ENCODE results near the gene FXYD6. TPM values are rescaled to one million over a fixed set of nuclear protein-coding genes. Genes with fewer than 3 reads are reported as not detected.
"Not testable (repeated sequence)": the region's sequence is repeated elsewhere in the genome, so short reads cannot be mapped to it uniquely, and the experiment has no call there.

FXYD6 gene
- total and polyA plus RNA-seq, 12 donors: 22.0 to 65.2 (median 36.1) TPM

GRCh38 chr11:117815262-117815803 is 61.1 kb downstream of the FXYD6 start:
- intact Hi-C loops (cut with DNase I): loop anchor here in 7 of 10 donors (5.0 kb wide), 4 partner anchors 232 to 388 kb away; no protein-coding TSS in a partner anchor
- 56 to 61% methylated on average over 7 of the region's 7 CpGs for WGBS, 2 donors
- Histone ChIP-seq H3K4me3 (peak overlapping the region in 1 of 10 donors; percentile 22), H3K27ac (peak overlapping the region in 7 of 10 donors; percentile 22 to 80 (median 65)), H3K4me1 (peaks cover 0 to 53% (median 25%) of the 10 kb centered on the region in 9 donors), H3K9me3 (no peaks in the 10 kb centered on the region), H3K27me3 (no peaks in the 10 kb centered on the region), H3K36me3 (no peaks in the 10 kb centered on the region)
- TF ChIP-seq CTCF (IDR thresholded peaks at IDR 0.05): no peak
- peak in 1 of 2 donors; percentile 40 for DNase-seq
- peak in 4 of 8 donors; percentile 8 to 26 (median 19) for ATAC-seq

- no peak overlapping the region for H3K4me3 ChIP-seq
- intact Hi-C loops (cut with DNase I): loop anchor here in 7 of 10 donors (5.0 kb wide), 4 partner anchors 232 to 388 kb away; no protein-coding TSS in a partner anchor
- DNase-seq: peak in 1 of 2 donors; percentile 66
- ATAC-seq: peak in 1 of 8 donors; percentile 9
- H3K27me3 ChIP-seq: peaks cover 0 to 3% (median 0%) of the 10 kb centered on the region in 7 donors
- no peaks in the 10 kb centered on the region for H3K36me3 ChIP-seq
- peaks cover 0 to 53% (median 25%) of the 10 kb centered on the region in 9 donors for H3K4me1 ChIP-seq
- H3K27ac ChIP-seq: peak overlapping the region in 4 of 10 donors; percentile 22 to 80 (median 48)
- TF ChIP-seq CTCF (IDR thresholded peaks at IDR 0.05): no peak
- 33 to 45% methylated on average over 14 of the region's 14 CpGs for WGBS, 2 donors
- no peaks in the 10 kb centered on the region for H3K9me3 ChIP-seq
Measured at GRCh38 chr11:117814766-117815261, 61.6 kb downstream of the FXYD6 start.

DNA sequence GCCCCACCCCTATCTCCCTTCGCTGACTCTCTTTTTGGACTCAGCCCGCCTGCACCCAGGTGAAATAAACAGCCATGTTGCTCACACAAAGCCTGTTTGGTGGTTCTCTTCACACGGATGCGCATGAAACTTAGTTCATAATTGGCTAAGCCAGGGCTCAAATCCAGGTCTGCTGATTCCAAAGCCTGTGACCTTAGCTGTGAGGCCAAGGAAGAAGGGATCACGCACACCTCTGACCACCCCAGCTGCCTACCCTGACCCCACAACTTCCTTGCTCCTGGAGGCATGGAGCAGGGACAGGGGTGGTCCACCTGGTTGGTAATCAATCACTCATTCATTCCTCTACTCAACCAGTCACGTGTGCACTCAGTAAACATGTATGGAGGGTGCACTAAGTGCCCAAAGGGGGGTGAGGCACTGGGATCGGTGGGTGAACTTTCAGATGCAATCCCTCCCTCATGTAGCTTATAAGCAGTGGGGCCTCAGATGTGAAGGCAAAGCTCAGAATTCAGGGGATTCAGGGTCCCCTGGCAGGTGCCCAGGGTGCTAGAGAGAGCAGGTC is 62.2 kb downstream of the FXYD6 start:
- no peaks in the 10 kb centered on the region for H3K36me3 ChIP-seq
- peaks cover 0 to 56% (median 26%) of the 10 kb centered on the region in 9 donors for H3K4me1 ChIP-seq
- TF ChIP-seq CTCF (IDR thresholded peaks at IDR 0.05): no peak
- whole genome bisulfite sequencing, 2 donors: 86 to 89% methylated on average over 7 of the region's 7 CpGs
- H3K27me3 ChIP-seq: peaks cover 0 to 3% (median 0%) of the 10 kb centered on the region in 7 donors
- H3K27ac ChIP-seq: peak overlapping the region in 3 of 10 donors; percentile 31 to 80 (median 37)
- H3K9me3 ChIP-seq: no peaks in the 10 kb centered on the region
- no peak overlapping the region for H3K4me3 ChIP-seq
- DNase-seq: no peak
- intact Hi-C loops (cut with DNase I): no loop called here
- no peak for ATAC-seq

DNA sequence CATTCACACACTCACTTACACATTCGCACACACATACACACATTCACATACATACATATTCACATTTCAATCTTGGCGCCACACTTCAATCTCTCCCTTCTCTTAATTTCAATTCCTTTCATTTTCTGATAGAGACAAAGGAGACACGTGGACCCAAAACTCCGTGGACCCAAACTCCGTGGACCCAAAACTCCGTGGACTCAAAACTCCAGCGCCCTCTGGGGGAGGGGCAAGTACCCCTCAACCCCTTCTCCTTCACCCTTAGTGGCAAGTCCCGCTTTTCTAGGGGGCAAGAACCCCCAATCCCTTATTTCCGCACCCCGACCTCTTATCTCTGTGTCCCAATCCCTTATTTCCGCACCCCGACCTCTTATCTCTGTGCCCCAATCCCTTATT is 66.4 kb downstream of the FXYD6 start:
- 88 to 90% methylated on average over 12 of the region's 12 CpGs for WGBS, 2 donors
- H3K4me3 ChIP-seq; intact Hi-C loops (cut with DNase I); H3K9me3 ChIP-seq; ATAC-seq; DNase-seq; H3K27me3 ChIP-seq: not testable (repeated sequence)
- Histone ChIP-seq H3K36me3 (peaks cover 0 to 10% (median 0%) of the 10 kb centered on the region in 9 donors), H3K27ac (peak overlapping the region in 3 of 10 donors; percentile 49 to 74 (median 57)), H3K4me1 (peaks cover 0 to 31% (median 17%) of the 10 kb centered on the region in 9 donors)

All from heart right ventricle (tissue), 16 donors.